Progenitor cell of endocrine pancreas (in vitro differentiated cells): ENCODE measurements around the gene TMEM116. TPM values are rescaled to one million over a fixed set of nuclear protein-coding genes. Genes with fewer than 3 reads are reported as not detected.

Experiments used
- DNase-seq: peaks from one replicate; pipeline ENCODE4 v3.0.0; 2021; ENCODE audit warnings: low spot score; ENCODE audit not compliant: unreplicated experiment
- H3K27ac Mint-ChIP-seq: 2 replicates; pipeline ENCODE4 v1.8.0; 2021; ENCODE audit warnings: mild to moderate bottlenecking, moderate library complexity, mixed read lengths
- H3K27me3 Mint-ChIP-seq: 2 replicates; pipeline ENCODE4 v1.8.0; 2021; ENCODE audit warnings: mixed read lengths
- H3K36me3 Mint-ChIP-seq: 2 replicates; pipeline ENCODE4 v1.8.0; 2022; ENCODE audit warnings: mixed read lengths; ENCODE audit not compliant: insufficient read depth
- H3K4me1 Mint-ChIP-seq: 2 replicates; pipeline ENCODE4 v1.8.0; 2021; ENCODE audit warnings: low read depth, mixed read lengths
- H3K4me3 Mint-ChIP-seq: 2 replicates; pipeline ENCODE4 v1.8.0; 2021; ENCODE audit warnings: low read depth, mild to moderate bottlenecking, moderate library complexity, mixed read lengths
- H3K9me3 Mint-ChIP-seq: 2 replicates; pipeline ENCODE4 v1.8.0; 2021; ENCODE audit warnings: low read depth, mixed read lengths
- CTCF ChIP-seq: fragments of 200-600 bp; sonication (generic); IDR thresholded peaks from one replicate; pipeline ENCODE4 v1.5.0; 2021; ENCODE audit warnings: antibody characterized with exemption, mild to moderate bottlenecking; ENCODE audit not compliant: unreplicated experiment
- total RNA-seq: library from RNA; stranded (reverse); gene quantifications from 2 replicates; pipeline ENCODE4 v1.2.1, GENCODE V29; 2021

The TMEM116 gene
- total RNA-seq, 1 donor from 2014 or later: 13.1 TPM

- no peak for DNase-seq
- Mint-ChIP-seq H3K9me3 (no peaks in the 10 kb centered on the region), H3K27ac (no peak overlapping the region), H3K4me3 (no peak overlapping the region), H3K36me3 (peaks cover 17% of the 10 kb centered on the region), H3K27me3 (no peaks in the 10 kb centered on the region), H3K4me1 (no peaks in the 10 kb centered on the region)
- TF ChIP-seq CTCF: no peak
Measured at GRCh38 chr12:112023759-112024396, 10.9 kb upstream of the TMEM116 start.

- peaks cover 23% of the 10 kb centered on the region for H3K36me3 Mint-ChIP-seq
- H3K9me3 Mint-ChIP-seq: no peaks in the 10 kb centered on the region
- H3K4me3 Mint-ChIP-seq: no peak overlapping the region
- peak overlapping the region; percentile 45 for H3K27ac Mint-ChIP-seq
- no peak for DNase-seq
- no peak for TF ChIP-seq CTCF
- no peaks in the 10 kb centered on the region for H3K4me1 Mint-ChIP-seq
- no peaks in the 10 kb centered on the region for H3K27me3 Mint-ChIP-seq
Measured at GRCh38 chr12:112022241-112023016, 9.5 kb upstream of the TMEM116 start.

- DNase-seq: no peak
- H3K27me3 Mint-ChIP-seq: no peaks in the 10 kb centered on the region
- TF ChIP-seq CTCF: no peak
- no peak overlapping the region for H3K27ac Mint-ChIP-seq
- peaks cover 3% of the 10 kb centered on the region for H3K9me3 Mint-ChIP-seq
- no peaks in the 10 kb centered on the region for H3K4me1 Mint-ChIP-seq
- peaks cover 29% of the 10 kb centered on the region for H3K36me3 Mint-ChIP-seq
- H3K4me3 Mint-ChIP-seq: no peak overlapping the region
Measured at GRCh38 chr12:112020947-112021457, 8.0 kb upstream of the TMEM116 start.

GRCh38 chr12:112018571-112019237 lies 5.7 kb upstream of the TMEM116 start:
- Mint-ChIP-seq H3K36me3 (peaks cover 34% of the 10 kb centered on the region), H3K27ac (no peak overlapping the region), H3K27me3 (no peaks in the 10 kb centered on the region), H3K9me3 (peaks cover 7% of the 10 kb centered on the region), H3K4me3 (no peak overlapping the region), H3K4me1 (peaks cover 5% of the 10 kb centered on the region)
- TF ChIP-seq CTCF: no peak
- no peak for DNase-seq

GRCh38 chr12:112017041-112017440 lies 4.1 kb upstream of the TMEM116 start:
- H3K27ac Mint-ChIP-seq: no peak overlapping the region

More at GRCh38 chr12:112017041-112017440, 4.1 kb upstream of the TMEM116 start:
- Mint-ChIP-seq H3K36me3 (peaks cover 27% of the 10 kb centered on the region), H3K4me1 (peaks cover 11% of the 10 kb centered on the region), H3K4me3 (no peak overlapping the region), H3K27me3 (no peaks in the 10 kb centered on the region), H3K9me3 (peaks cover 7% of the 10 kb centered on the region)
- DNase-seq: no peak
- no peak for TF ChIP-seq CTCF
